ENCODE measurements around the gene KCNJ15.

- TF ChIP-seq EZH2 (IDR thresholded peaks at IDR 0.05; ENCODE audit: borderline replicate concordance, insufficient read depth, low read depth, low read length, poor library complexity, severe bottlenecking): no peak
- TF ChIP-seq, protein P1, sequence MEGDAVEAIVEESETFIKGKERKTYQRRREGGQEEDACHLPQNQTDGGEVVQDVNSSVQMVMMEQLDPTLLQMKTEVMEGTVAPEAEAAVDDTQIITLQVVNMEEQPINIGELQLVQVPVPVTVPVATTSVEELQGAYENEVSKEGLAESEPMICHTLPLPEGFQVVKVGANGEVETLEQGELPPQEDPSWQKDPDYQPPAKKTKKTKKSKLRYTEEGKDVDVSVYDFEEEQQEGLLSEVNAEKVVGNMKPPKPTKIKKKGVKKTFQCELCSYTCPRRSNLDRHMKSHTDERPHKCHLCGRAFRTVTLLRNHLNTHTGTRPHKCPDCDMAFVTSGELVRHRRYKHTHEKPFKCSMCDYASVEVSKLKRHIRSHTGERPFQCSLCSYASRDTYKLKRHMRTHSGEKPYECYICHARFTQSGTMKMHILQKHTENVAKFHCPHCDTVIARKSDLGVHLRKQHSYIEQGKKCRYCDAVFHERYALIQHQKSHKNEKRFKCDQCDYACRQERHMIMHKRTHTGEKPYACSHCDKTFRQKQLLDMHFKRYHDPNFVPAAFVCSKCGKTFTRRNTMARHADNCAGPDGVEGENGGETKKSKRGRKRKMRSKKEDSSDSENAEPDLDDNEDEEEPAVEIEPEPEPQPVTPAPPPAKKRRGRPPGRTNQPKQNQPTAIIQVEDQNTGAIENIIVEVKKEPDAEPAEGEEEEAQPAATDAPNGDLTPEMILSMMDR (IDR thresholded peaks at IDR 0.05): no peak
These were observed 14.7 kb upstream of the KCNJ15 start for GRCh38 chr21:38242061-38242460.

Data from B cell (primary cell).